NB4 (cell line): ENCODE measurements around the gene LRP2BP.

Experiments used
- DNase-seq: peaks from one replicate; pipeline ENCODE4 v3.0.0; 2010; ENCODE audit warnings: low read depth
- H3K4me3 ChIP-seq: one replicate; pipeline ENCODE4 v1.5.1; 2011; ENCODE audit warnings: mild to moderate bottlenecking, low read depth, low read length, moderate library complexity
- CTCF ChIP-seq: IDR thresholded peaks from one replicate; pipeline ENCODE4 v1.5.1; 2012; ENCODE audit warnings: low read depth, low read length
- MAX ChIP-seq: IDR thresholded peaks from 2 replicates; pipeline ENCODE4 v1.6.1; 2011; ENCODE audit warnings: low read depth, low read length
- MYC ChIP-seq: IDR thresholded peaks from 2 replicates; pipeline ENCODE4 v1.6.1; 2011; ENCODE audit warnings: low read depth, low read length
- POLR2A ChIP-seq: IDR thresholded peaks from 2 replicates; pipeline ENCODE4 v1.6.1; 2011; ENCODE audit warnings: mild to moderate bottlenecking; ENCODE audit not compliant: insufficient read length; ENCODE audit errors: extremely low read depth

The LRP2BP gene

GRCh38 chr4:185426960-185427688 lies 31.4 kb upstream of the LRP2BP start:
- TF ChIP-seq CTCF (no peak), MAX (no peak), MYC (no peak), POLR2A (no peak)

GRCh38 chr4:185425647-185426352 lies 30.1 kb upstream of the LRP2BP start, which contains the start of gene UFSP2:
Gene UFSP2 (minus strand): TSS chr4:185425964. CDS start chr4:185425868, 96 bp downstream.
- TF ChIP-seq POLR2A = peak; percentile 31
- peak; percentile 70 for TF ChIP-seq MAX
- peak; percentile 56; the same call in 1 of the 2 replicates for TF ChIP-seq MYC
- TF ChIP-seq CTCF = no peak
- peak within 1 kb of the TSS; percentile 94 for H3K4me3 ChIP-seq
- peak; percentile 87 for DNase-seq

More at GRCh38 chr4:185426960-185427688, 31.4 kb upstream of the LRP2BP start:
- no peak overlapping the region for H3K4me3 ChIP-seq
- DNase-seq = no peak

GRCh38 chr4:185424905-185425646 lies 29.4 kb upstream of the LRP2BP start:
- TF ChIP-seq MAX (no peak), CTCF (no peak), MYC (no peak), POLR2A (no peak)
- peak overlapping the region; percentile 94 for H3K4me3 ChIP-seq
- no peak for DNase-seq

GRCh38 chr4:185421366-185422124 lies 25.8 kb upstream of the LRP2BP start:
- no peak for TF ChIP-seq CTCF
- TF ChIP-seq MAX = no peak
- no peak for TF ChIP-seq POLR2A

GRCh38 chr4:185416955-185417354 lies 21.2 kb upstream of the LRP2BP start:
- DNase-seq = no peak
- no peak for TF ChIP-seq MAX
- no peak for TF ChIP-seq POLR2A
- TF ChIP-seq MYC = no peak
- TF ChIP-seq CTCF = no peak
- no peak overlapping the region for H3K4me3 ChIP-seq

More at GRCh38 chr4:185421366-185422124, 25.8 kb upstream of the LRP2BP start:
- H3K4me3 ChIP-seq = no peak overlapping the region
- no peak for DNase-seq
